Stomach (tissue), 9 donors: Measurements from ENCODE around the gene TBX2. TPM values are rescaled to one million over a fixed set of nuclear protein-coding genes. Genes with fewer than 3 reads are reported as not detected.
"Not testable (repeated sequence)": the region's sequence is repeated elsewhere in the genome, so short reads cannot be mapped to it uniquely, and the experiment has no call there.

ENCODE experiments used
- DNase-seq, 2 donors: peaks; one replicate each; pipeline versions ENCODE4 v3.0.0 to v3.0.0-alpha.2; 2013 to 2019
- H3K27ac ChIP-seq, 5 donors: fragments of 200-600 bp in 4 of 5; sonication (generic) in 4 of 5; one replicate each; pipeline ENCODE4 v1.5.1; 2013 to 2019; ENCODE audit warnings: mild to moderate bottlenecking in 1 of 5, moderate library complexity in 1 of 5
- H3K27me3 ChIP-seq, 3 donors: fragments of 200-600 bp; sonication (generic); one replicate each; pipeline ENCODE4 v1.5.1; 2017 to 2019; ENCODE audit warnings: mixed run types in 1 of 3
- H3K36me3 ChIP-seq, 4 donors: fragments of 200-600 bp; sonication (generic); 1 replicate in 3 of 4; 2 replicates in 1 of 4; pipeline ENCODE4 v1.5.1; 2016 to 2019
- H3K4me1 ChIP-seq, 4 donors: fragments of 200-600 bp; sonication (generic); one replicate each; pipeline ENCODE4 v1.5.1; 2016 to 2019
- H3K4me3 ChIP-seq, 4 donors: fragments of 200-600 bp; sonication (generic) in 3 of 4; one replicate each; pipeline ENCODE4 v1.5.1; 2016 to 2019; ENCODE audit warnings: mild to moderate bottlenecking in 1 of 4
- H3K9me3 ChIP-seq, 4 donors: fragments of 200-600 bp; sonication (generic); one replicate each; pipeline ENCODE4 v1.5.1; 2016 to 2019
- EP300 ChIP-seq: sonication (generic); formaldehyde crosslinking; IDR thresholded peaks from one replicate; pipeline ENCODE4 v1.6.1; 2017; ENCODE audit warnings: antibody characterized with exemption
- POLR2A ChIP-seq, 4 donors: fragments of 450-650 bp; IDR thresholded peaks; one replicate each; pipeline ENCODE4 v1.6.1; 2016; ENCODE audit warnings: antibody characterized with exemption in 4 of 4, control low read depth in 2 of 4, mild to moderate bottlenecking in 1 of 4, moderate library complexity in 1 of 4
- POLR2AphosphoS5 ChIP-seq, 3 donors: sonication (generic); formaldehyde crosslinking; IDR thresholded peaks; one replicate each; pipeline ENCODE4 v1.6.1; 2016; ENCODE audit warnings: antibody characterized with exemption in 3 of 3
- WGBS, 5 donors: extraction: QIAGEN DNeasy Blood & Tissue Kit in 3 of 5; methylation state at CpG; one replicate each; pipeline versions ENCODE4 v1.1.5 to v1.1.7; 2013 to 2018; 5-methylcytosine and 5-hydroxymethylcytosine counted together
- intact Hi-C: fragments of 100-400 bp; cut with DNase I; formaldehyde crosslinking; loops from one replicate; pipeline ENCODE4 v1.15.1; 2023; ENCODE audit warnings: low total_unique reads
- polyA plus RNA-seq, 3 donors: library from polyadenylated mRNA; stranded (reverse); fragments of 200-250 nt; gene quantifications; one replicate each; pipeline ENCODE4 v1.2.3, GENCODE V29; 2013
- total RNA-seq, 5 donors: library from RNA; depleted of rRNA; stranded (reverse); fragments of >200 nt; gene quantifications; one replicate each; pipeline versions ENCODE4 v1.1.0 to v1.2.3, GENCODE V29; 2014 to 2016
- TF ChIP-seq, protein P1 (sequence below), 7 experiments: fragments of 450-650 bp in 4 of 7; fragments of 200-600 bp in 3 of 7; sonication (generic) in 3 of 7; IDR thresholded peaks; one replicate each; pipeline ENCODE4 v1.5.1; 2016 to 2019; ENCODE audit warnings: antibody characterized with exemption in 7 of 7, control low read depth in 2 of 7, mild to moderate bottlenecking in 1 of 7
- donor health status: healthy with polysubstance abuse.
- donor health status: Bipolar disorder and iron deficiency.
- donor health status: healthy.

Gene TBX2
- total and polyA plus RNA-seq, 8 donors, result 0.58 to 31.6 (median 22.1) TPM

DNA sequence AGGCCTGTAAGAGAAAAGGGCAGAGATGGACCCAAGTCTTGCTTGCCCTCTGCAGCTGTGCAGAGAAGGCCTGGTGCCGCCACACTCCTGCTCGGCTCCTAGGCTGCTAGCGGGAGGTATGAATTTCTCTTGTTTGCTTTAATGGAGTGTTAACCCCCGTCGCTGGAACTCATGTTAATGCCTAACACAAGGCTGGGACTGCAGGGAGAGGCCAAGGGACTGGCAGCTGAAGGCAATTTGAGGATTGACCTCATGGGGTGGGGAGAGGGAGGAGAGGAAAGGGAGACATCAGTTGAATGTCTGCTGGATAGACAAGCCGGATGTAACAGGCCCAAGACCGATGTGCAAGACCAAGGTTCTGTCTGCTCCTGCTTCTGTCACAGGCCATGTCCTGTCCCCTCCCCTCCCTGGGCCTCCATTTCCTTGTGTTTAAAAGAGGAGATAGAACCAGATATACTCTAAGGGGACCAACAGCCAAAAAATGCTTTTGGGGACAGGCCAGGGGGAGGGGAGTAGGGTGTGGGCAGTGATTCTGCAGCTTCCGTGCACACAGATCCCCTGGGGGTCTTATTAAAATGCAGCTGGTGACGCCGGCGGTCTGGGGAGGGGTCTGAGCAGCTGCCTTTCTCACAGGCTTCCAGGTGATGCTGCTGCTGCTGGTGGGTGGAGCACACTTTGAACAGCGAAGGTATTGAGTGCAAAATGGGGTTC, 46.7 kb upstream of the TBX2 start:
- TF ChIP-seq POLR2A (IDR thresholded peaks at IDR 0.05) (no peak), EP300 (no peak), POLR2AphosphoS5 (IDR thresholded peaks at IDR 0.05) (no peak)
- TF ChIP-seq, protein P1, sequence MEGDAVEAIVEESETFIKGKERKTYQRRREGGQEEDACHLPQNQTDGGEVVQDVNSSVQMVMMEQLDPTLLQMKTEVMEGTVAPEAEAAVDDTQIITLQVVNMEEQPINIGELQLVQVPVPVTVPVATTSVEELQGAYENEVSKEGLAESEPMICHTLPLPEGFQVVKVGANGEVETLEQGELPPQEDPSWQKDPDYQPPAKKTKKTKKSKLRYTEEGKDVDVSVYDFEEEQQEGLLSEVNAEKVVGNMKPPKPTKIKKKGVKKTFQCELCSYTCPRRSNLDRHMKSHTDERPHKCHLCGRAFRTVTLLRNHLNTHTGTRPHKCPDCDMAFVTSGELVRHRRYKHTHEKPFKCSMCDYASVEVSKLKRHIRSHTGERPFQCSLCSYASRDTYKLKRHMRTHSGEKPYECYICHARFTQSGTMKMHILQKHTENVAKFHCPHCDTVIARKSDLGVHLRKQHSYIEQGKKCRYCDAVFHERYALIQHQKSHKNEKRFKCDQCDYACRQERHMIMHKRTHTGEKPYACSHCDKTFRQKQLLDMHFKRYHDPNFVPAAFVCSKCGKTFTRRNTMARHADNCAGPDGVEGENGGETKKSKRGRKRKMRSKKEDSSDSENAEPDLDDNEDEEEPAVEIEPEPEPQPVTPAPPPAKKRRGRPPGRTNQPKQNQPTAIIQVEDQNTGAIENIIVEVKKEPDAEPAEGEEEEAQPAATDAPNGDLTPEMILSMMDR (IDR thresholded peaks at IDR 0.05), result no peak
- H3K27ac ChIP-seq, result no peak overlapping the region
- no peaks in the 10 kb centered on the region for H3K27me3 ChIP-seq
- intact Hi-C loops, result no loop called here
- 88 to 94% (median 94%) methylated on average over 12 of the region's 12 CpGs for WGBS, 5 donors
- H3K9me3 ChIP-seq, result no peaks in the 10 kb centered on the region
- no peak for DNase-seq
- no peaks in the 10 kb centered on the region for H3K36me3 ChIP-seq
- H3K4me3 ChIP-seq, result no peak overlapping the region
- H3K4me1 ChIP-seq, result peaks cover 0 to 8% (median 3%) of the 10 kb centered on the region in 4 donors

DNA sequence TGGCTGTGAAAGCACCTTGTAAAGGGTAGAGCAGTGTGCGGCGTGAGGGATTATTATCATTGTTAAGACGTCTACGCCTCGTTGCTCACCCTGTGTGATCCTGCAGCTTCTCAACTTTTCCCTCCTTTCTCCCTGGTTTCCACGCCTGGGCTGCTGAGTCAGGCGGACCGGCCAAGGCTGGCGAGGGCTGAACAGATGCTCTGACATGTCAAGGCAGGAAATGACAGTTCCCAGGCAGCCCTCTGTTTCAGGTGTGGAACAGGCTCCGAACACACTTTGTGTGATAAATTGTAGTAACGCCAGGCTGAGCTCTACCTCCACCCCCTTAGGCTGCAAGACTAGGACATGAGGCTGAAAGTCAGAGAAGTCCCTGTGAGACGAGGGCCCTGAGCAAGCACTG, 46.0 kb upstream of the TBX2 start:
- intact Hi-C loops, result no loop called here
- Histone ChIP-seq H3K27me3 (no peaks in the 10 kb centered on the region), H3K4me3 (no peak overlapping the region), H3K36me3 (no peaks in the 10 kb centered on the region), H3K27ac (no peak overlapping the region), H3K4me1 (peaks cover 0 to 8% (median 3%) of the 10 kb centered on the region in 4 donors), H3K9me3 (no peaks in the 10 kb centered on the region)
- no peak for DNase-seq
- 93 to 97% (median 96%) methylated on average over 12 of the region's 12 CpGs for WGBS, 5 donors
- TF ChIP-seq POLR2AphosphoS5 (IDR thresholded peaks at IDR 0.05) (no peak), POLR2A (IDR thresholded peaks at IDR 0.05) (no peak), EP300 (no peak)
- TF ChIP-seq, protein P1 (IDR thresholded peaks at IDR 0.05), result no peak

DNA sequence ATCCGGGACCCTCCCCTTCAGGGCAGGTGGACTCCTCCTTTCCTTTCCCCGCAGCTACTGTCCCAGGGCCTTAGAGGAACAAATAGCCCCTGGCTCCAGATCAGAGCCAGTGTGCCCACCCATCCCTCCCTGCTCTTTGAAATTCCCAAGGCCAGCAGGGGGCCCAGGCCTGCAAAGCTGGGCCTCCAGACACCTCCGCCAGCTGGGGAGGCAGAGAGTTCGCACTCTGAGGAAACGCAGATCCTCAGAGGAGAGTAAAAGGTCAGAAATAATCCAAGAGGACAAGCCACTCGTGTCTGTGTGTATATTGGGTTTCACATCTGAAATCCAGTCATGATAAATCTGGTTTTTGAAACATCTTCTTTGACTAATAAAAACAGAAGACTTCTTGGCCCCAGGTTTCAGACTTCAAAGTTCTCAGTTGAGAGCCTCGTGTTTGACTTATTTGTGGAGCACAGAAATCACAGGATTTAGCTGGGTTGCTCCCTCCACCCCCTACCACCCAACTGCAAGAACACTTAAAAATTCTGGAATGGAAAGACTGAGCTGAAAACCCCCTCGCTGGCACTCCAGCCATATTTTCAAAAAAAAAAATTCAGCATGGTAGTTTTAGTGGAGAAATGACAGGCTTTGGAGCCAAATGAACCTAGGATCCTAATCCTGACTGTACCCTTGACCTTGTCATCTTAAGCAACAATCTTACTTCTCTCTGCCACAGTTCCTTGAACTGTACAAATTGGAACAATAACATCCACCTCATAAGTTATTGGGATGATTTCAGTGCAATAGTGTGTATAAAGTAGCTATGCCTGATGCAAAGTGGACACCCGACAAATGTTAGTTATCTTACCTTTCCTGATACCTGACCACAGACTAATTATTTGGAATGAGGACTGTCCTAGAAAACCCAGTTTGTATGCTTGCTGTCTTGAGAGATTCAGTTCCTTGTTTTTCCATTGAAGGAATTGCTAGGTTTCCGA, 44.5 kb upstream of the TBX2 start:
- WGBS, 5 donors, result 88 to 93% (median 91%) methylated on average over 10 of the region's 10 CpGs
- H3K27me3 ChIP-seq, result no peaks in the 10 kb centered on the region
- intact Hi-C loops, result no loop called here

DNA sequence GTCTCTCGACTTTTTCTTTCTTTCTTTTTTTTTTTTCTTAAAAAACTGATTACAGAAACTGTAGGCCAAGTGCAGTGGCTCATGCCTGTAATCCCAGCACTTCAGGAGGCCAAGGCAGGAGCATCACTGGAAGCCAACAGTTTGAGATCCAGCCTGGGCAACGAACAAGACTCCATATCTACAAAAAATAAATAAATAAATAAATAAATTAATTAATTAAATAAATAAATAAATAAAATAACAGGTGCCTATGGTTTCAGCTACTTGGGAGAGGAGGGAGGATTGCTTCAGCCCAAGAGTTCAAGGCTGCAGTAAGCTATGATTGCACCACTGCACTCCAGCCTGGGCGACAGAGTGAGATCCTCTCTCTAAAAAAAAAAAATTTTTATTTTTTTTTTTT, 42.6 kb upstream of the TBX2 start:
- H3K27me3 ChIP-seq, DNase-seq, H3K4me3 ChIP-seq, H3K4me1 ChIP-seq, H3K9me3 ChIP-seq, H3K36me3 ChIP-seq, intact Hi-C loops, H3K27ac ChIP-seq: not testable (repeated sequence)
- WGBS, 5 donors, result 67 to 82% (median 77%) methylated on average over 3 of the region's 3 CpGs

More for the DNA sequence above, 44.5 kb upstream of the TBX2 start:
- Histone ChIP-seq H3K27ac (no peak overlapping the region), H3K4me3 (no peak overlapping the region), H3K9me3 (no peaks in the 10 kb centered on the region), H3K36me3 (no peaks in the 10 kb centered on the region), H3K4me1 (peaks cover 0 to 8% (median 3%) of the 10 kb centered on the region in 4 donors)
- DNase-seq, result no peak
- TF ChIP-seq POLR2A (IDR thresholded peaks at IDR 0.05), result no peak
- TF ChIP-seq EP300, result no peak
- no peak for TF ChIP-seq POLR2AphosphoS5 (IDR thresholded peaks at IDR 0.05)
- TF ChIP-seq, protein P1 (IDR thresholded peaks at IDR 0.05), result no peak

DNA sequence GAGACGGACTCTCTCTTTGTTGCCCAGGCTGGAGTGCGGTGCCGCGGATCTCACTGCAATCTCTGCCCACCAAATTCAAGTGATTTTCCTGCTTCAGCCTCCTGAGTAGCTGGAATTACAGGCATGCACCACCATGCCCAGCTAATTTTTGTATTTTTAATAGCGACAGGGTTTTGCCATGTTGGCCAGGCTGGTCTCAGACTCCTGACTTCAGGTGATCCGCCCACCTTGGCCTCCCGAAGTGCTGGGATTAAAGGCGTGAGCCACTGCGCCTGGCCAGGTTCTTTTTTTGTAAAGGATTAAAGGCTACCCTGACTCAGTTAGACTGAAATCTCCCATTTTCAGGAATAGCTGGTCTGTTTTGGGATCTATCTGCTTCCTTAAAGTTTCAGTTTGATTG, 40.1 kb upstream of the TBX2 start:
- H3K4me3 ChIP-seq, H3K27me3 ChIP-seq, H3K27ac ChIP-seq, intact Hi-C loops, H3K9me3 ChIP-seq, DNase-seq, H3K36me3 ChIP-seq, H3K4me1 ChIP-seq: not testable (repeated sequence)
- WGBS, 5 donors, result 94 to 97% (median 96%) methylated on average over 9 of the region's 9 CpGs
